ENCODE measurements around the gene STARD3. TPM values are rescaled to one million over a fixed set of nuclear protein-coding genes. Genes with fewer than 3 reads are reported as not detected.

Gene STARD3
- total RNA-seq, 2 donors from 2014 or later: 52.5 to 202 TPM

DNA sequence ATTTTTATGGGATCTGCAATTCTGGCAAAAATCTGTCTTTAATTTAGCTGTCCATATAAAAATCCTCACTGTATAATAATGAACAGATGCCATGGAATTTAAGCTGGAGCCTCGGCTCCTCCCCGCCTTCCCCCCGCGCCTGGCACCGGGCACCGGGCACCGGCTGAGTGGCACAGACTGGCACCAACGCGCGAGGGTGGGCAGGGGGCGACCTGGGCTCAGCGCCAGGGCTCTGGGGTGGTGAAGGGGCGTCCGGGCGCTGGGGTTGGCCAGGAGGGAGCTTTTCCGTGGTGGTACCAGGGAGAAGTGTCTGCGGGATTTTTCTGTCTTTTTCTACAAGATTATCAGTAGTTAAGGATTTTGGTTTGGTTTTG is 38.3 kb upstream of the STARD3 start:
- TF ChIP-seq, protein P1, sequence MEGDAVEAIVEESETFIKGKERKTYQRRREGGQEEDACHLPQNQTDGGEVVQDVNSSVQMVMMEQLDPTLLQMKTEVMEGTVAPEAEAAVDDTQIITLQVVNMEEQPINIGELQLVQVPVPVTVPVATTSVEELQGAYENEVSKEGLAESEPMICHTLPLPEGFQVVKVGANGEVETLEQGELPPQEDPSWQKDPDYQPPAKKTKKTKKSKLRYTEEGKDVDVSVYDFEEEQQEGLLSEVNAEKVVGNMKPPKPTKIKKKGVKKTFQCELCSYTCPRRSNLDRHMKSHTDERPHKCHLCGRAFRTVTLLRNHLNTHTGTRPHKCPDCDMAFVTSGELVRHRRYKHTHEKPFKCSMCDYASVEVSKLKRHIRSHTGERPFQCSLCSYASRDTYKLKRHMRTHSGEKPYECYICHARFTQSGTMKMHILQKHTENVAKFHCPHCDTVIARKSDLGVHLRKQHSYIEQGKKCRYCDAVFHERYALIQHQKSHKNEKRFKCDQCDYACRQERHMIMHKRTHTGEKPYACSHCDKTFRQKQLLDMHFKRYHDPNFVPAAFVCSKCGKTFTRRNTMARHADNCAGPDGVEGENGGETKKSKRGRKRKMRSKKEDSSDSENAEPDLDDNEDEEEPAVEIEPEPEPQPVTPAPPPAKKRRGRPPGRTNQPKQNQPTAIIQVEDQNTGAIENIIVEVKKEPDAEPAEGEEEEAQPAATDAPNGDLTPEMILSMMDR (IDR thresholded peaks at IDR 0.05): no peak
- TF ChIP-seq POLR2AphosphoS5 (IDR thresholded peaks at IDR 0.05): no peak
- no peak for TF ChIP-seq POLR2A (IDR thresholded peaks at IDR 0.05)
- Histone ChIP-seq H3K4me1 (replicated peaks) (no peaks in the 10 kb centered on the region), H3K36me3 (no peaks in the 10 kb centered on the region), H3K27ac (no peak overlapping the region), H3K4me3 (no peak overlapping the region), H3K27me3 (replicated peaks; ENCODE audit: insufficient read depth) (peaks cover 37% of the 10 kb centered on the region), H3K9me3 (no peaks in the 10 kb centered on the region)
- WGBS: 5% methylated on average over 17 of the region's 17 CpGs
- intact Hi-C loops (cut with DNase I): no loop called here
- no peak for DNase-seq (ENCODE audit: low spot score)

- Histone ChIP-seq H3K36me3 (no peaks in the 10 kb centered on the region), H3K4me3 (no peak overlapping the region), H3K9me3 (no peaks in the 10 kb centered on the region), H3K27me3 (replicated peaks; ENCODE audit: insufficient read depth) (peaks cover 41% of the 10 kb centered on the region), H3K27ac (no peak overlapping the region), H3K4me1 (replicated peaks) (no peaks in the 10 kb centered on the region)
- WGBS: 3% methylated on average over 32 of the region's 36 CpGs
- no peak for DNase-seq (ENCODE audit: low spot score)
- intact Hi-C loops (cut with DNase I): no loop called here
- TF ChIP-seq, protein P1 (IDR thresholded peaks at IDR 0.05): no peak
- TF ChIP-seq POLR2A (IDR thresholded peaks at IDR 0.05) (no peak), POLR2AphosphoS5 (IDR thresholded peaks at IDR 0.05) (no peak)
Measured at GRCh38 chr17:39599004-39599664, 37.8 kb upstream of the STARD3 start.

- no peak for TF ChIP-seq POLR2A (IDR thresholded peaks at IDR 0.05)
- TF ChIP-seq, protein P1 (IDR thresholded peaks at IDR 0.05): no peak
- no peak for TF ChIP-seq POLR2AphosphoS5 (IDR thresholded peaks at IDR 0.05)
- intact Hi-C loops (cut with DNase I): no loop called here
- Histone ChIP-seq H3K27me3 (replicated peaks; ENCODE audit: insufficient read depth) (peaks cover 44% of the 10 kb centered on the region), H3K9me3 (no peaks in the 10 kb centered on the region), H3K27ac (no peak overlapping the region), H3K36me3 (no peaks in the 10 kb centered on the region), H3K4me1 (replicated peaks) (no peaks in the 10 kb centered on the region), H3K4me3 (no peak overlapping the region)
- no peak for DNase-seq (ENCODE audit: low spot score)
- WGBS: 6% methylated on average over 28 of the region's 28 CpGs
Measured at GRCh38 chr17:39599665-39600231, 37.2 kb upstream of the STARD3 start.

DNA sequence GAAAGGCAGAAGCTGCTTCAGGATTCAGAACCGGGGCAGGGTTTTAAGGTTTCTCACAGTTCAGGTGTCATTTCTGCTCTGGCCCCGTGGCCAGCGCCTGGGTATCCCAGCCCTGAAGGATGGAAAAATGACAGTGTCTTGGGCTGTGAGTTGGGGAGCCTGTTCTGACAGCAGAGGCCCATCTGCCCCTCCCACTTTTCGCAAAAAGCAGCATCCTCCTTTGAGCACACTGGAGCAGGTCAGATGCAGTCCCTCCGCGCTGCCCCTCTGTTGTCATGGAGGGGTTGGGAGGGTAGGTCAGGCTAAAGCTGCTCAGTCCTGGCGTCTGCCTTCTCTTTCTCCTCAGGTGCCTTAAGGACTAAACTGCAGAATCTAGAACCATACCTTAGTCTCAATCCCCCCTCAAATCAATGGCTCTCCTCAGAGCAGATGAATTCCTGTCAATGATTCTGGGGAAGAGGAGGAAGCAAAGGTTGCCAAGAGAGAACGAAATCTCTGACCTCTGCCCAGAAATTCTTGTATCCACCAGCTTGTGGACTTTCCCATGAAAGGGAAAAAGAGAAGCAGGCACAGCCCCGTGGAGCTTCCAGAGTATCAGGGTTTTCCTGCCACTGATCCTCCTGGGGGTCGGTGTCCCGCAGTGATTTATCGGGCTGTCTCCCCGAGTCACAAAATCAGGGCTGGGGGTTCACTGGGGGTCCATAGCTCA is 36.5 kb upstream of the STARD3 start:
- Histone ChIP-seq H3K4me3 (no peak overlapping the region), H3K4me1 (replicated peaks) (no peaks in the 10 kb centered on the region), H3K9me3 (no peaks in the 10 kb centered on the region), H3K36me3 (no peaks in the 10 kb centered on the region), H3K27ac (no peak overlapping the region), H3K27me3 (replicated peaks; ENCODE audit: insufficient read depth) (peaks cover 47% of the 10 kb centered on the region)
- no peak for TF ChIP-seq POLR2A (IDR thresholded peaks at IDR 0.05)
- TF ChIP-seq, protein P1 (IDR thresholded peaks at IDR 0.05): no peak
- TF ChIP-seq POLR2AphosphoS5 (IDR thresholded peaks at IDR 0.05): no peak
- intact Hi-C loops (cut with DNase I): no loop called here
- no peak for DNase-seq (ENCODE audit: low spot score)
- WGBS: 8% methylated on average over 13 of the region's 13 CpGs
